ENCODE results near the gene MEF2B.

The MEF2B gene

DNA sequence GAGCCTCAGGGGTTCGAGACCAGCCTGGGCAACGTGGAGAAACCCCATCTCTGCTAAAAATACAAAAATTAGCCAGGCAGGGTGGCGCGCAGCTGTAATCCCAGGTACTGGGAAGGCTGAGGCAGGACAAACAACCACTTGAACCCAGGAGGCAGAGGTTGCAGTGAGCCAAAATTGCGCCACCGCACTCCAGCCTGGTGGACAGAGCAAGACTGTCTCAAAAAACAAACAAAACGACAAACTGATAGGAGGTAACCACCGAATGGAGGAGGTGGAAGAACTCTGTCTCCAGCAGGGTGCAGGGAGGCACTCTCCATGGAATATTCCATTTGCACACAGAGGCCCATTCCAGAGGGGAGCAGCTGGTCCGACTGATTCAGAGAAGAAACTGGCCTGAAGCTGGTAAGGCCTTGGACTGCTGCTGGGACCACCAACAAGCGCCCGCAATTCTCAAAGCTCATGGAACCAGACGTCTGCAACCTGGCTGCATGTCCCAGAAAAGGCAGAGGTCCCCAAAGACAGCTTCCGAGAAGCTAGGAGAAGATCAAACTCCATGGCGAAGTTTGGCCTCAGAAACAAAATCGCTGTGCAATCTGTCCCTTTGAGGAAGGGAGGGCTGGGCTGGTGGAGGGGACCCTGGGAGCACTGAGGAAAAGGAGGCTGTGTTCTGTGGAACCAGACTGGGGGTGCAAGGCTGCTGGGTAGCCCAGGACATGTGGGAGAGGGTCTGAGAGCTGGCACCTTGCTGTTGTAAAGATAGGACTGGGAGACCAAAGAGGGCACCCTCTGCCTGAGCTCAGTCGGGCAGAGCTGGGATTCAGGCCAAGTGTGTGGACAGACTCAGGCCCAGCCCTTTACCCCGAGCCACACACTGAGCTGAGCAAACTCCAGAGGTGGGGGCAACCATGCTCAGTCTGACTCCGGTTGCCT, 71.1 kb downstream of the MEF2B start:
- no peak for DNase-seq (ENCODE audit: low read depth)

DNA sequence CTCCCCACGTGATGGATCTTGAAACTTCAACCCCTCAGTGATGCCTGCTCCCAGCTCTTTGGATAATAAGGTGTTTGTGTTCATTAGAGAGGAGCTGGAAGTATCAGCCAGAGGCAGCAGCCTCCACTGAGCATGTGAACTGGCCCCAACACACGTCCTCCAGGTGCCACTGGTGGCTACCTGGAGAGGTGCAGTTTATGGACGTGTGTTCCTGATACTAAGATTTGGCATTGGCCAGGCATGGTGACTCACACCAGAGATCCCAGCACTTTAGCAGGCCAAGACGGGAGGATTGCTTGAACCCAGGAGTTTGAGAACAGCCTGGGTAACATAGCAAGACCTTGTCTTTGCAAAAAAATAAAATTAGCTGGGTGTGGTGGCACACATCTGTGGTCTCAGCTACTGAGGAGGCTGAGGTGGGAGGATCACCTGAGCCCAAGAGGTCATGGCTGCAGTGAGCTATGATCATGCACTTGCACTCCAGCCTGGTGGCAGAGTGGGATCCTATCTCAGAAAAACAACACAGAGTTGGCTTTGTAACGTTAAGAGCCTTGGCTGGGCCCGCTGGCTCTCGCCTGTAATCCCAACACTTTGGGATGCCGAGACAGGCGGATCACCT, 71.9 kb downstream of the MEF2B start:
- no peak for DNase-seq (ENCODE audit: low read depth)

DNA sequence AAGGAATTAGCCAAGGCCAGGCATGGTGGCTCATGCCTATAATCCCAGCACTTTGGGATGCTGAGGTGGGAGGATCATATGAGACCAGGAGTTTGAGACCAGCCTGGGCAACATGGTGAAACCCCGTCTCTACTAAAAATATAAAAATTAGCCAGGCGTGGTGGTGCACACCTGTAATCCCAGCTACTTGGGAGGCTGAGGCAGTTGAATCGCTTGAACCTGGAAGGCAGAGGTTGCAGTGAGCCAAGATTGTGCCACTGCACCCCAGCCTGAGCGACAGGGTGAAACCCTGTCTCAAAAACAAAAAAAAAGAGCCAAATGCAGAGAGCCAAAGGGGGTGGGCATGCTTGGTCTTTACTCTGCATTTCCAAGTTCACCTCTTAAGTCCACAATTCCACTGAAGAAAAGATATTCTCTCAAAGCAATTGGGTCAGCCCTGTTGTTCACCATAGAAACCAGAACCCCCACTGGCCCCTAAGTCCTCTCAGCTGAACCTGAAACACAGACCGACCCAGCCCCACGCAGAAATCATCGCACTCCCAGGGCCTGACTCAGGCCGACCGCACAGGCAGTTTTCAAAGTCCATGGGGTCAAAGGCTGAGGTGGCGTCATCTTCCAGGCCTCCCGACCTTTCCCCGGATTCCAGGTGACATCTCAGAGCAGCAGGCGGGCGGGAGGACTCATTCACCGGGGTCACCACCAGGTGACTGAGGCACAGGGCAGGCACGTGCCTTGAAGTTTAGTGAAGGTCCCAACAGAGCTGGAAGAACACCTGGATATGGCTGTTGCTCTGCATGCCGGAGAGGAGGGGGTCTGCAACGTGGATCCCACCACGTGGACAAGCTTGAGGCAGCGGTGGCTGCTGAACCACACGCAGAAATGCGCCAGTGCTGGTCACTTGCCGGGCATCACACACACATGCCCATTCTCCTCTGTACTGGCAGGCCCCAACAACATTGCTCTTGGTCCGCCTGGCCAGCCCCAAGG, 73.1 kb downstream of the MEF2B start:
- no peak for DNase-seq (ENCODE audit: low read depth)

DNA sequence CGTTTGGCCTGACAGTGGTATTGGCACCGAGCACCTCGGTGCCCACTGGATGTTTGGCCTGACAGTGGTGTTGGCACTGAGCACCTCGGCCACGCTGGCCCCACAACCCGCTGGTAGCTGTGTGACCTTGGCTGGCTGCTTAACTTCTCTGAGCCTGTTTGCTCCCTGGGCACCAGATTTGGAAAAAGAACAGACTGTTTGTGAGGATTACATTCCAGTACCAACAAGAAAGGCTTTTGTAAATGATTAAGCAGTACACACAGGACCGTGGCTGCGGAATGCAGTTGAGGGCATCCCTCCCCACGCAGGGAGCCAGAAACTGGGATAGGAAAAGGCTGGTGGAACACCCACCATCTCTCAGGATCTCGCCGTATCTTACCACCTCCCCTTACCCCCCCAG, 74.4 kb downstream of the MEF2B start:
- no peak for DNase-seq (ENCODE audit: low read depth)

All from EH (cell line).